BJ (cell line): ENCODE measurements around the gene BUD31. TPM values are rescaled to one million over a fixed set of nuclear protein-coding genes. Genes with fewer than 3 reads are reported as not detected.

Experiments
- CTCF ChIA-PET: fragments of 350-600 bp; formaldehyde crosslinking; extraction: SDS; loops from one replicate; lab custom pipeline; 2021; ENCODE audit warnings: antibody characterized with exemption, inconsistent platforms; lab: Yijun Ruan, JAX
- POLR2A ChIA-PET: fragments of 300-600 bp; sonication (Branson Sonifier 250); formaldehyde crosslinking; extraction: SDS; loops from one replicate; lab custom pipeline; 2021; ENCODE audit warnings: antibody characterized with exemption; lab: Charles Lee
- DNase-seq: peaks from one replicate; pipeline ENCODE4 v3.0.0-alpha.2; 2011; ENCODE audit warnings: low read depth
- H3K27me3 ChIP-seq: 2 replicates; pipeline ENCODE4 v1.6.0; 2011; ENCODE audit warnings: low read length; ENCODE audit not compliant: control insufficient read depth, insufficient read depth
- H3K36me3 ChIP-seq: 2 replicates; pipeline ENCODE4 v1.5.1; 2011; ENCODE audit warnings: low read length; ENCODE audit not compliant: control insufficient read depth, insufficient read depth
- H3K4me3 ChIP-seq: 2 replicates; pipeline ENCODE4 v1.5.1; 2011; ENCODE audit warnings: low read depth, mild to moderate bottlenecking, control low read depth, low read length
- CTCF ChIP-seq: IDR thresholded peaks from 2 replicates; pipeline ENCODE4 v1.5.1; 2011; ENCODE audit warnings: low read depth, mild to moderate bottlenecking, control low read depth, inconsistent platforms, low read length, moderate library complexity; ENCODE audit not compliant: insufficient read depth
- polyA plus RNA-seq: library from polyadenylated mRNA; depleted of rRNA; stranded (reverse); fragments of >200 nt; gene quantifications from 2 replicates; pipeline ENCODE4 v1.2.3, GENCODE V29; 2011; rRNA removed

Gene BUD31
- polyA plus RNA-seq, 1 experiment = 85.2 TPM

GRCh38 chr7:99461221-99461620 lies 52.5 kb downstream of the BUD31 start:
- no peaks in the 10 kb centered on the region for H3K27me3 ChIP-seq
- POLR2A ChIA-PET = no interaction called here
- H3K36me3 ChIP-seq = peaks cover 26% of the 10 kb centered on the region
- DNase-seq = no peak
- TF ChIP-seq CTCF = 0 out of 2 replicates have a peak, but pooled peaks have one; percentile 9
- H3K4me3 ChIP-seq = no peak overlapping the region
- CTCF ChIA-PET = interaction anchor here (1.2 kb wide), 1 partner anchor 14 kb away, joined by 3 read pairs; no protein-coding TSS in a partner anchor

- TF ChIP-seq CTCF = no peak
- POLR2A ChIA-PET = interaction anchor here (0.7 kb wide), 1 partner anchor 1346 kb away, joined by 3 read pairs; no protein-coding TSS in a partner anchor
These were observed 56.6 kb downstream of the BUD31 start for GRCh38 chr7:99465421-99465768.

GRCh38 chr7:99468336-99468918 lies 59.7 kb downstream of the BUD31 start:
- POLR2A ChIA-PET = no interaction called here
- DNase-seq = no peak
- CTCF ChIA-PET = no interaction called here
- H3K27me3 ChIP-seq = no peaks in the 10 kb centered on the region
- H3K36me3 ChIP-seq = peaks cover 1% of the 10 kb centered on the region; the same call in 1 of the 2 replicates
- no peak overlapping the region for H3K4me3 ChIP-seq
- TF ChIP-seq CTCF = no peak

More at GRCh38 chr7:99465421-99465768, 56.6 kb downstream of the BUD31 start:
- Histone ChIP-seq H3K4me3 (peak overlapping the region; percentile 74), H3K36me3 (peaks cover 4% of the 10 kb centered on the region), H3K27me3 (no peaks in the 10 kb centered on the region)
- DNase-seq = no peak
- CTCF ChIA-PET = no interaction called here

Other genes with a start within 250 kb of the BUD31 start
- gene KPNA7, start 200.9 kb upstream of the BUD31 start, polyA plus RNA-seq = not detected in 2 replicates
- not detected in 2 replicates for gene MYH16, start 136.1 kb upstream of the BUD31 start, polyA plus RNA-seq
- gene ARPC1A, start 83.1 kb upstream of the BUD31 start, polyA plus RNA-seq = 206 and 243 TPM in 2 replicates
- gene ARPC1B, start 34.2 kb upstream of the BUD31 start, polyA plus RNA-seq = 209 and 642 TPM in 2 replicates
- gene PDAP1, start 372 bp upstream of the BUD31 start, polyA plus RNA-seq = 45.5 and 62.0 TPM in 2 replicates
- 1.7 and 3.5 TPM in 2 replicates for gene PTCD1, start 29.8 kb downstream of the BUD31 start, polyA plus RNA-seq
- 33.6 and 40.1 TPM in 2 replicates for gene CPSF4, start 30.0 kb downstream of the BUD31 start, polyA plus RNA-seq
- 381 and 619 TPM in 2 replicates for gene ATP5MF, start 57.2 kb downstream of the BUD31 start, polyA plus RNA-seq
- gene ZNF789, start 63.9 kb downstream of the BUD31 start, polyA plus RNA-seq = 8.2 and 11.4 TPM in 2 replicates
- 12.3 and 12.5 TPM in 2 replicates for gene ZNF394, start 91.3 kb downstream of the BUD31 start, polyA plus RNA-seq
- 9.7 and 10.3 TPM in 2 replicates for gene ZKSCAN5, start 95.7 kb downstream of the BUD31 start, polyA plus RNA-seq
- 3.8 and 5.9 TPM in 2 replicates for gene FAM200A, start 143.1 kb downstream of the BUD31 start, polyA plus RNA-seq
- gene ZNF655, start 149.7 kb downstream of the BUD31 start, polyA plus RNA-seq = 47.2 and 56.4 TPM in 2 replicates
- 1.2 and 1.3 TPM in 2 replicates for gene TMEM225B, start 189.3 kb downstream of the BUD31 start, polyA plus RNA-seq
- 7.7 and 9.3 TPM in 2 replicates for gene ZSCAN25, start 208.0 kb downstream of the BUD31 start, polyA plus RNA-seq